SK-N-SH treated with all-trans-retinoic acid at 6 μM for 48 hours (cell line): Measurements from ENCODE around the gene PRDM10.

Source experiments
- ARNTL ChIP-seq: fragments of 450-650 bp; formaldehyde crosslinking; IDR thresholded peaks from 2 replicates; pipeline ENCODE4 v1.5.0; 2020; ENCODE audit warnings: low read depth, mild to moderate bottlenecking, moderate library complexity, borderline replicate concordance
- BACH2 ChIP-seq: fragments of 250-450 bp; sonication (Bioruptor Pico); IDR thresholded peaks from 2 replicates; pipeline ENCODE4 v1.9.0; 2021; ENCODE audit warnings: mild to moderate bottlenecking, borderline replicate concordance
- ESRRG ChIP-seq: fragments of 250-450 bp; sonication (Bioruptor Pico); IDR thresholded peaks from 2 replicates; pipeline ENCODE4 v1.6.1; 2021; ENCODE audit warnings: mild to moderate bottlenecking
- OSR1 ChIP-seq: fragments of 250-450 bp; sonication (Bioruptor Pico); IDR thresholded peaks from 2 replicates; pipeline ENCODE4 v1.8.0; 2022; ENCODE audit warnings: moderate library complexity, mild to moderate bottlenecking, inconsistent platforms
- RARB ChIP-seq: fragments of 250-450 bp; sonication (Bioruptor Pico); IDR thresholded peaks from 2 replicates; pipeline ENCODE4 v1.8.0; 2021; ENCODE audit warnings: mild to moderate bottlenecking, moderate library complexity

DNA sequence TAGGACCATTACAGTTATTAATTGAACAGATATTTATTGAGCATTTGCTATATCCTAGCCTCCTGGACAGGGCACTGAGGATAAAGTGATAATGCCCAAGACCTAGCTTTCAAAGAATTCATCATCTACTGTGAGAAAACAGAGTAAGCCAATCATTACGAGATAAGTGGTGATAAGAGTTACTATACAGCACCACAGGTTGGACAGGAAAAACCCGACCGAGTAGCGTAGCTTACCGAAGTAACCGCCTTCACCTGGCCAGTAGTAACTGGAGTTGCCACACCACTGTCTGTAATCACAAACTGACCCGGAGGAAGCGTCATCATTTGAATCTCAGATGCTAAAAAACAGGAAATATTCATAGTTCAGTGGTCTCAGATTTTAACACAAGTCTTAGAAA, 97.2 kb downstream of the PRDM10 start:
- TF ChIP-seq RARB (CRISPR knock-in tag) (no peak), BACH2 (CRISPR knock-in tag) (no peak), ARNTL (CRISPR knock-in tag) (no peak), OSR1 (no peak), ESRRG (CRISPR knock-in tag) (no peak)
